ENCODE results near the gene SRRM2.

GRCh38 chr16:2704166-2704982, 48.1 kb upstream of the SRRM2 start:
- TF ChIP-seq EP300 (IDR thresholded peaks at IDR 0.05) (no peak), CTCF (IDR thresholded peaks at IDR 0.05) (no peak), POLR2A (IDR thresholded peaks at IDR 0.05) (no peak), POLR2AphosphoS5 (IDR thresholded peaks at IDR 0.05) (no peak)
